NK-92 treated with Interleukin-12 subunit alpha and Interleukin-12 subunit beta, amount 100 ng/mL, for 24 hours (cell line): ENCODE results near the gene SLC24A5.

Experiments
- DNase-seq: peaks from one replicate; lab custom pipeline; 2025; lab: John Stamatoyannopoulos, UW

The SLC24A5 gene

GRCh38 chr15:48112242-48112641, 8.5 kb upstream of the SLC24A5 start:
- no peak for DNase-seq

- no peak for DNase-seq
These were observed 1.5 kb upstream of the SLC24A5 start for GRCh38 chr15:48119277-48119676.

- DNase-seq = no peak
These were observed 1.1 kb downstream of the SLC24A5 start for GRCh38 chr15:48121849-48122248.

GRCh38 chr15:48126667-48127355, 6.0 kb downstream of the SLC24A5 start:
- DNase-seq = no peak

- no peak for DNase-seq
These were observed 10.5 kb downstream of the SLC24A5 start for GRCh38 chr15:48131324-48131723.

GRCh38 chr15:48132874-48133273, 12.1 kb downstream of the SLC24A5 start:
- DNase-seq = no peak

GRCh38 chr15:48143856-48144255, 23.1 kb downstream of the SLC24A5 start:
- no peak for DNase-seq

GRCh38 chr15:48144889-48145288, 24.1 kb downstream of the SLC24A5 start:
- DNase-seq = no peak

- DNase-seq = no peak
These were observed 25.1 kb downstream of the SLC24A5 start for GRCh38 chr15:48145923-48146322.

GRCh38 chr15:48147358-48147757, 26.6 kb downstream of the SLC24A5 start:
- no peak for DNase-seq

- DNase-seq = no peak
These were observed 29.1 kb downstream of the SLC24A5 start for GRCh38 chr15:48149858-48150257.

- DNase-seq = no peak
These were observed 32.7 kb downstream of the SLC24A5 start for GRCh38 chr15:48153526-48153925.

GRCh38 chr15:48168616-48169015, 47.8 kb downstream of the SLC24A5 start:
- no peak for DNase-seq

- DNase-seq = no peak
These were observed 50.2 kb downstream of the SLC24A5 start for GRCh38 chr15:48170981-48171380.

GRCh38 chr15:48175126-48175525, 54.3 kb downstream of the SLC24A5 start:
- no peak for DNase-seq

GRCh38 chr15:48176112-48176511, 55.3 kb downstream of the SLC24A5 start:
- no peak for DNase-seq

GRCh38 chr15:48176957-48177356, 56.2 kb downstream of the SLC24A5 start:
- DNase-seq = no peak

- no peak for DNase-seq
These were observed 56.6 kb downstream of the SLC24A5 start for GRCh38 chr15:48177383-48177765.

GRCh38 chr15:48177766-48178647, 57.2 kb downstream of the SLC24A5 start, which contains the start of gene MYEF2:
TSS of gene MYEF2 (minus strand) at chr15:48178295. CDS start at chr15:48178237, 58 bp downstream.
- DNase-seq = no peak

GRCh38 chr15:48178648-48178931, 57.8 kb downstream of the SLC24A5 start:
- no peak for DNase-seq

- no peak for DNase-seq
These were observed 62.0 kb downstream of the SLC24A5 start for GRCh38 chr15:48182749-48183148.

GRCh38 chr15:48185529-48185928, 64.7 kb downstream of the SLC24A5 start:
- DNase-seq = no peak

- DNase-seq = no peak
These were observed 65.5 kb downstream of the SLC24A5 start for GRCh38 chr15:48186271-48186670.
